PC-3 (cell line): ENCODE results near the gene FDXR.

Experiments used
- EZH2 ChIP-seq: fragments of 300-600 bp; sonication (generic); IDR thresholded peaks from one replicate; pipeline ENCODE4 v1.6.1; 2017; ENCODE audit warnings: antibody characterized with exemption, mild to moderate bottlenecking, low read length; ENCODE audit not compliant: unreplicated experiment
- TF ChIP-seq, protein P1 (sequence below): fragments of 300-600 bp; sonication (generic); conservative IDR thresholded peaks from 2 replicates; pipeline ENCODE4 v1.5.1; 2017; ENCODE audit warnings: antibody characterized with exemption, low read depth, mild to moderate bottlenecking, low read length

DNA sequence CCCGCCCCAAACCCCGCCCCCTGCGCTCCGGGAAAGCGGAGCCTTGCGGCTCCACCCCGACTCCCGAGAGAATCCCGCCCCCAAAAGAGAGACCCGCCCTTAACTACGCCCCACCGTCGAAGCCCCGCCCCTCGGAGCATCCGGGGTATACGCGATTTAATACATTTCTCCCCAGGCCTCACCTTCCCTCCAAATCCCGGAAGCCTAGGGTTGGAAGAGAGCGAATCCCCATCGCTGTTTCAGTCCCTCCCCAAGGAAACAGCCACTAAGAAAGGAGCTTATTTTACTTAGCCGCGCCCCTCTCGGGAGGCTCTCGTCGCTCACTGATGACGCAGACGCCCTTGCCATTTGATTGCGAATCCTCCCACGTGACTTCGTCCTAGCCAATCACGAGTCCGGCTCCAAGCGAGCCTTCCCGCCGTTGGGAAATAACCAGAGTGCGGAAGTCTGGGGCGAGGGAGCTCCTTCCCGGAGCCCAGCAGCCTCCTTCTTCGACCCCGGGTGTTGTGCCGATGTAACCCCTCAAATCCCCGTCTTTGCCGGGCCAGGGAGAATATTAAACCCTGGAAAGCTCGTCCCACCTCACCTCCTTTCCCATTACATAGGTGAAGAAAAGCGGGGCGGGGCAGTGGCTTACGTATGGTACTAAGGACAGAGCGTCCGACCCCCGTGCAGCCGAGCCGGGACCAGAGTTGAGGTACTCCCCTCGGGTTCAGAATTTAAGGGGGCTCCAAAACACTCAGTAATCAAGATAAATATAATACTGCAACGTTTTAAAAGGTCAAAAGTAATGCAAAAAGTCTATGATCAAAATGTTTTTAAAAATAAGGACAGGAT, 461 bp upstream of the FDXR start:
- TF ChIP-seq, protein P1, sequence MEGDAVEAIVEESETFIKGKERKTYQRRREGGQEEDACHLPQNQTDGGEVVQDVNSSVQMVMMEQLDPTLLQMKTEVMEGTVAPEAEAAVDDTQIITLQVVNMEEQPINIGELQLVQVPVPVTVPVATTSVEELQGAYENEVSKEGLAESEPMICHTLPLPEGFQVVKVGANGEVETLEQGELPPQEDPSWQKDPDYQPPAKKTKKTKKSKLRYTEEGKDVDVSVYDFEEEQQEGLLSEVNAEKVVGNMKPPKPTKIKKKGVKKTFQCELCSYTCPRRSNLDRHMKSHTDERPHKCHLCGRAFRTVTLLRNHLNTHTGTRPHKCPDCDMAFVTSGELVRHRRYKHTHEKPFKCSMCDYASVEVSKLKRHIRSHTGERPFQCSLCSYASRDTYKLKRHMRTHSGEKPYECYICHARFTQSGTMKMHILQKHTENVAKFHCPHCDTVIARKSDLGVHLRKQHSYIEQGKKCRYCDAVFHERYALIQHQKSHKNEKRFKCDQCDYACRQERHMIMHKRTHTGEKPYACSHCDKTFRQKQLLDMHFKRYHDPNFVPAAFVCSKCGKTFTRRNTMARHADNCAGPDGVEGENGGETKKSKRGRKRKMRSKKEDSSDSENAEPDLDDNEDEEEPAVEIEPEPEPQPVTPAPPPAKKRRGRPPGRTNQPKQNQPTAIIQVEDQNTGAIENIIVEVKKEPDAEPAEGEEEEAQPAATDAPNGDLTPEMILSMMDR = no peak
- TF ChIP-seq EZH2 = no peak
